Measurements from ENCODE around the gene NPAS4. TPM values are rescaled to one million over a fixed set of nuclear protein-coding genes. Genes with fewer than 3 reads are reported as not detected.

Gene NPAS4
- total and polyA plus RNA-seq, 2 of the 4 experiments (the other 2 are of a cell fraction), result under 0.01 to 0.77 TPM

- no TSS peak for BruUV-seq (replicated peaks)
- POLR2A ChIA-PET (ENCODE audit: unreplicated experiment), result interaction anchor here (0.6 kb wide), 1 partner anchor 127 kb away, joined by 4 read pairs; no protein-coding TSS in a partner anchor
- no peak for DNase-seq
Observed at GRCh38 chr11:66471142-66471541, 50.3 kb downstream of the NPAS4 start.

More at GRCh38 chr11:66471142-66471541, 50.3 kb downstream of the NPAS4 start:
- no peak overlapping the region for H4K5ac ChIP-seq (ENCODE audit: low read depth, low read length)
- H3K18ac ChIP-seq (ENCODE audit: low read depth, low read length), result no peak overlapping the region
- no peak overlapping the region for H2AFZ ChIP-seq (replicated peaks; ENCODE audit: low read length, poor library complexity)
- H3K36me3 ChIP-seq (ENCODE audit: control insufficient read depth, insufficient read depth, low read length), result peaks cover 35% of the 10 kb centered on the region
- H3K4me1 ChIP-seq (ENCODE audit: control insufficient read depth, insufficient read depth, low read length), result peaks cover 8% of the 10 kb centered on the region; the same call in 1 of the 2 replicates
- dilution Hi-C loops (cut with HindIII; ENCODE audit: low sequenced_read_pairs, unreplicated experiment), result no loop called here
- H3K14ac ChIP-seq (replicated peaks; ENCODE audit: low read depth, low read length), result no peak overlapping the region
- no peak overlapping the region for H2BK5ac ChIP-seq (ENCODE audit: low read depth, low read length, poor library complexity, severe bottlenecking)
- no peak overlapping the region for H3K27ac ChIP-seq (ENCODE audit: insufficient read depth, low read length)
- no peak overlapping the region for H3K56ac ChIP-seq (ENCODE audit: extremely low read depth, insufficient read depth, low read length)
- CTCF ChIA-PET, result no interaction called here
- H4K8ac ChIP-seq (ENCODE audit: low read depth in 2 of 2, low read length in 2 of 2), result no peak overlapping the region
- H3K4ac ChIP-seq (ENCODE audit: low read depth, low read length), result no peak overlapping the region
- H3K9me1 ChIP-seq (ENCODE audit: insufficient read depth, low read length), result peaks cover 8% of the 10 kb centered on the region
- H3K9ac ChIP-seq (ENCODE audit: low read depth, low read length), result no peak overlapping the region
- no peak overlapping the region for H3K23ac ChIP-seq (ENCODE audit: low read depth, low read length)
- H2AK5ac ChIP-seq (ENCODE audit: low read depth, low read length), result no peak overlapping the region
- H2BK120ac ChIP-seq (ENCODE audit: low read depth, low read length), result no peak overlapping the region
- H2BK15ac ChIP-seq (ENCODE audit: low read depth, low read length), result no peak overlapping the region
- TF ChIP-seq CEBPB (IDR thresholded peaks at IDR 0.05; ENCODE audit: low read depth, low read length), result no peak
- no peak for TF ChIP-seq CTCF (conservative IDR thresholded peaks at IDR 0.05; ENCODE audit: low read depth, low read length)
- no peak for TF ChIP-seq POLR2A (IDR thresholded peaks at IDR 0.05; ENCODE audit: low read depth, low read length)
- H2BK20ac ChIP-seq (ENCODE audit: low read depth, low read length), result no peak overlapping the region
- intact Hi-C loops (cut with micrococcal nuclease), result no loop called here
- in situ Hi-C loops (cut with MboI; ENCODE audit: low sequenced_read_pairs), result no loop called here
- no peaks in the 10 kb centered on the region for H3K9me3 ChIP-seq (ENCODE audit: control insufficient read depth, insufficient read depth, low read length)
- 100% methylated on average over 6 of the region's 16 CpGs; no CpG with 5 or more reads in 1 of the 2 experiments for WGBS, 2 experiments (ENCODE audit: extremely low coverage in 2 of 2, insufficient read length in 1 of 2)
- H3K4me3 ChIP-seq (ENCODE audit: insufficient read depth, low read depth, low read length), result no peak overlapping the region
- peaks cover 20 to 27% of the 10 kb centered on the region in 2 experiments for H3K79me1 ChIP-seq (ENCODE audit: low read depth in 1 of 2, low read length in 2 of 2)
- H2AK9ac ChIP-seq (replicated peaks; ENCODE audit: low read depth, low read length, poor library complexity), result no peak overlapping the region
- no peak overlapping the region for H3K4me2 ChIP-seq (ENCODE audit: low read depth, low read length)
- H4K91ac ChIP-seq (ENCODE audit: insufficient read depth, low read depth, low read length), result no peak overlapping the region
- no peaks in the 10 kb centered on the region for H3K27me3 ChIP-seq (ENCODE audit: control insufficient read depth, insufficient read depth, low read length)
- ATAC-seq (ENCODE audit: low read depth), result no peak
- H4K20me1 ChIP-seq (ENCODE audit: insufficient read depth, low read length), result no peaks in the 10 kb centered on the region; the same call in 1 of the 2 replicates
